Stimulated activated naive CD4-positive, alpha-beta T cell (primary cell): ENCODE measurements around the gene CDADC1.
"Not testable (repeated sequence)": the region's sequence is repeated elsewhere in the genome, so short reads cannot be mapped to it uniquely, and the experiment has no call there.

Experiments
- DNase-seq, 6 experiments: peaks; one replicate each; lab custom pipeline; 2025; lab: John Stamatoyannopoulos, UW

CDADC1 gene

DNA sequence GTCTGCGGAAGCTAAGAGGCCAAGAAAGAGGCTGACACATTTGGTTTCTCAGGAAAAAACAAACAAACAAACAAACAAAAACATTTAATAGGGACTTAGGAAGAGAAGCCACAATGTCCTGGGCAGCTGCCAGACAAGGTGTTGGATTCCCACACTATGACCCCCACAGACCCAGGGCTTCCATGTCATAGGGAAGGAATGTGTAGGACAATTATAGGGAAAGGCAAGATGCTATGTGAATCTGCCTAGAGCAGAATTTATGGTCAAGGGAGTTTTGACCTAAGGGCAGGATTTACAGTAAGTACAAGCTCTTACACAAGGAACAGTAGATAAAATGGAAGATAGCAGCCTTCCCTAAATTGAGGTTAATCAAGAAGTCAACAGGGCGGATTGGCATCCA, 9.1 kb upstream of the CDADC1 start:
- no peak for DNase-seq

DNA sequence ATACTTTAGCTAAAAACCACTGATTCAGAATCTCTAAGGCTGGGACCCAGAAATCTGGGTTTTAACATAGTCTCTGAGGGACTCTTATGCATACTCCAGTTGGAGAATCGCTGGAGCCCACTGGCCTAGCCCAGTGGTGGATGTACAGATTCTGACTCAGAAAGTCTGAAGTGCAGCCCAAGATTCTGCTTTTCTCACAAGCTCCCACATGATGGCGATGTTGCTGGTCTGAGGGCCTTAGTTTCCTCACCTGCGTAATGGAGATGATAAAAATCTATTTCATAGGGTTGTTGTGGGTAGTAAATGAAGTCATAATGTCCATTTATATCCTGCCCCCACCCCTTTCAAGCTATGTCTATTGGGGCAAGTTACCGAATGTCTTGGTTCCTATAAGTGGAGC, 7.7 kb upstream of the CDADC1 start:
- DNase-seq = peak in 3 of 6 experiments; percentile 2 to 31 (median 24)

DNA sequence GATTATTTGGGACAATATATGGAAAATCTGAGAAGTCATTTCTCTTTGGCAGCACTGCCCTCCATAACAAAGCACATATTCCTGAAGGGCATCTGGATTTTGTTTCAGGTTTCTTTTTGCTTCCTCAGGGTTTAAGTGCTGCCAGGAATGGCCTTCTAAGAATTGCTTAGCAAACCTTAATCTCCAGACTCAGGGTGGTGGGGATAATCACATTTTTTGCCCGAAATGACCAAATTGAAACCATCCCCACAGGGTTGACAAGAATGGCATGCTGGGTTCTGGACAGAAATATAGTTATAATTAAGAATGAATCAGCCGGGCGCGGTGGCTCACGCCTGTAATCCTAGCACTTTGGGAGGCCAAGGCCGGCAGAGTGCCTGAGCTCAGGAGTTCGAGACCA, 6.4 kb upstream of the CDADC1 start:
- no peak for DNase-seq

DNA sequence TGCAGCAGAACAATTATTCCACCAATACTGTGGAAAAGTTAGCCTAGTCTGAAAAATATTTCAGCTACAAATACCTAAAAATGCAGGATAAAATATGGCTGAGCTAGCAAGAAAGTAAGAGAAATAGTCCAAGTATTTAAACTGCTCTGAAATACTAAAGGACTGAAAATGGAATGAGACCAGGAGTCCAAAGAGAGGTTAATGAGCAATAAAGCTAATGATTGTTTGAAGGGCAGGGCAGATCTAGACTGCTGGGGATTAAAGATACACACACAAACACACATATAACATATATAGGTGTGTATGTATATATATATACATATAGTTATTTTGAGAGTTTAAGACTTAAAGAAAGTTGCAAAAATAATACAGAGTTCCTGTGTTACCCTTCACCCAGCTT, 2.6 kb upstream of the CDADC1 start:
- no peak for DNase-seq

DNA sequence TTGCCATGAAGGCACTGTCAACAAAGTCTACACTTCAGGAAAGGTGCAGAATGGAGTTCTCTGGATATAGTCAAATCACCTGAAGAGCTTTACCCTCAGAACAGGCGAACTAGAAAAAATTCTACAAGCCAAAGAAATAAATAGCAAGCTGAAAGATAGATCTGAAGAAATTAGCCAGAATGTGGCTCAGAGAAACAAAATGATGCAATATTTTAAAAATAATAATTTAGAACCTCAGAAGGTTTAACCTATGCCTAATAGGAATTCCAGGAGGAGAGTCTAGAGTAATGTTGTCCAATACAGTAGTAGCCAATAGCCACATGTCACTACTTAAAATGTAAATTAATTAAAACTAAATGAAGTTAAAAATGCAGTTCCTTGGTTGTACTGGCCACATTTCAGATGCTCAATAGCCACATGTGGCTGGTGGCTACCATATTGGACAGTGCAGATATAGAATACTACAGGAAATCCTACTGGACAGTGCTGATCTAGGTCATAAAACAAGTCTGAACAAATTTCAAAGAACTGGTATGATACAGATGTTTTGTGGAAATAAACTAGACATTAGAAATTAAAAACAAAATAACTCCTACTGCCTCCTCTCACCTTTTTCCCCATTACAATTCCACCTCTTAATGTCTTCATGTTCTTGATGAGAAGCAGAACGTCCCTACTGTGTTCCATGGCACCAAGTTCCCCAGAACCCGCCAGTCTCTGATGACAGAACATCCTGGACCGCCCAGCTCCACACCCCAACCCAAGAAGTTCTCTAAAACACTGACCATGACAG, 679 bp upstream of the CDADC1 start:
- DNase-seq = no peak

DNA sequence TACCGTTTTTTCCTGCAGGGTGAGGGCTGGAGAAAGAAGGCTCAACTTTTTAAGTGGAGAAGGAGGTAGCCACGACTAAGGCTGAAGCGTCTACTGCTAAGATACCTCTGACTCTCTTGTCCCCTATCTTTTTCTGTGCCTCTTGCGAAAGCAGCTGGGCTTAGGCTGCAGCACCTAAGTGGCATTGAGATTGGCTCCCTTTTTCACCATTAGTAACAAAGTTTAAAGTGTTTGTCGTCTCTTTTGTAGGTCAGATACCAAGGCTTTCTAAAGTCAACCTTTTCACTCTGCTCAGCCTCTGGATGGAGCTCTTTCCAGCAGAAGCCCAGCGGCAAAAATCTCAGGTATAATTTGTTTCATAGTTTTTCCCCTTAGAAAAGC, 887 bp downstream of the CDADC1 start:
- peak in 2 of 6 experiments; percentile 21 to 43 for DNase-seq

DNA sequence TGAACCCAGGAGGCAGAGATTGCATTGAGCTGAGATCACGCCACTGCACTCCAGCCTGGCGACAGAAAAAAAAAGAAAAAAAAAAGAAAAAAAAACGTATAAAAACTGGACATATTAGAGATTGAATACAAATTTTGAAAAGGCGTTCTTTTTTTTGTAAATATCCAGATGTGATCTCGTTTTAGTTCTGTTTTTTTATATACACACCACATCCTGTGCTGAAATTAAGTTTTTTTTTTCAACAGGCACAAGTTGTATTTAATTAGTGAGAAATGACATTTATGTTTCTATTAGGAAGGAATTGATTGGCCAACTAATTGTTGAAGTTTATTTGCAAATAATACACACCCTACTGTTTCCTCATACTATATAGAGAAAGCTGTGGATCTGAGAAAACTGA, 3.6 kb downstream of the CDADC1 start:
- DNase-seq = no peak

DNA sequence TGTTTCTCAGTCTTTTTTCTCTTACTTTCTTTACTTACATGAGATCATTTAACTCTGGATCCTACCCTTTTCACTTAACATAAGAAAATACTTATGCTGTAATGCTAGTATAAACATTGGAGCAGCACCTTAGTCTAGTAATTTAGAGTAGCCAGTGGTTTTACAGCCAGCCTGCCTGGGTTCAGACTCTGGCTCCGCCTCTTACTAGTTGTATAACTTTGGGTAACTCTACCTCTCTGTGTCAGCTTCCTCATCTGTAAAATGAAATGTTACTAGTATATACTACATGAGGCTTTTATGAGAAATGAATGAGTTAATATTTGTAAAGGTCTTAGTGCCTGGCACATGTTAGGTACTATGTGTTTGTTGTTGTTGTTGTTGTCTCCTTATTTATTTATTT, 5.6 kb downstream of the CDADC1 start:
- no peak for DNase-seq

DNA sequence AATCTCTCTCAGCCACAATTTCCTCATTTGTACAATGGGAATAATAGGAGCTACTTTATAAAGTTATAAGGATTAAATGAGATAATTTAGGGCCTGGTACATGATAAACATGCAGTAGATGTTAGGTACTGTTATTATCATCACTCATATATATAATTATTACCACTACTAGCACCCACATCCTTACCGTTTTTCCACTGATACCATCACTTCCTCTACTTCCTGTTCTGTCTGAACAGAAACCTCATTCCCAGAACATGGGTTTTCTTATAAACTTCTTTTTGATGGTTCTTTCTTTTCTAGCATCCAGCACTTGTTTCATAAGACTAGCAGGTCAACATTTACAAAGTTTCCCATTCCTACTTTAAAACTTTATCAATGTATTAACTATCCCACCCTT, 6.3 kb downstream of the CDADC1 start:
- no peak for DNase-seq

DNA sequence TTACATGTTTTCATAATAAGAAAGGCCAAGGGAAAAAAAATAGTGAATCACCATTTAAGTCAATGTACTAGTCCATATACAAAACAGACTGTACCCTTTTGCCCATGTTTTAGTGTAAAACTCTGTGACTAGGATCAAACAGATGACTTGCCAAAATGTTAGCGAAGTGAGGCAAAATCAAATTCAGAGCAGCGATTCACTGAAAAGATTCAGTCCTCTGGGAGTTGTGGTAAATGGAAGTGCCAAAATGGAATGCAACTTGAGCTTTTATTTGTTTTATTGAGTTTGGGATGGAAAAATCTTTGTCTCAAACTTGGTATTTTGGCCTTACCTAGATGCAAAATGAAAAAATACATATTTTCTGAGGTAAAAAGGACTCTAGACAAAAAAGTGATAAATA, 9.1 kb downstream of the CDADC1 start:
- no peak for DNase-seq

DNA sequence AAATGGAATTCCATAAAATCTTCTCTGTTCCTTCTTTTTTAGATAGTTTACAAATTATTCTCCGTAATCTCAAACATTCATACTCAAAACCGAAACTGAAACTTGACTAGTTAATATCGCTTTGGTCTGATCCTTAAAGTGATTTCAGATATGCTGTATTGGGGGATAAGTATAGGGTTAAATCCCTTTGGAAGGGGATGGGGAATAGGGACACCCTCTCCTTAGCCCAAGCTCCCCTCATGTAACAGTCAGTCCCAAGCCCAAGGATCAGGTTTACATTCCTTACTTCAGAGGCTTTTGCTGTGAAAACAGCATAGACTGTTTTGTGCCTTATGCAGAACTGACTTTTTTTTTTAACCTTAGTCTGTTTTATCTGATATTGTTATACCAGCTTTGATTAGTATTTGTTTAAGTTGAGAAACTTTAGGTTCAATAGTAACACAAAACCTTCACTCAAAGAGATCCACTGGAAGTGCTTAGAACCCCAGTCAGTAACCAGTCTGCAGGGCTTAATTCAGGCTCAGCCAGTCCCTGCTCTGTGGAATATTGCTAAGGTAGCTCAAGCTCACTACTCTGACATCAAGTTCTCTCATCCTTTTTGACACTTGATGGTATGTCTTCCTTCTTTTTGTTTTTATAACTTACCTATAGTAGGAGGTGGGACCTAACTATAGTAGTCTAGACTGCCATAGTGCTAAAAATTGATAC, 10.5 kb downstream of the CDADC1 start:
- DNase-seq = peak in 1 of 6 experiments; percentile 40

DNA sequence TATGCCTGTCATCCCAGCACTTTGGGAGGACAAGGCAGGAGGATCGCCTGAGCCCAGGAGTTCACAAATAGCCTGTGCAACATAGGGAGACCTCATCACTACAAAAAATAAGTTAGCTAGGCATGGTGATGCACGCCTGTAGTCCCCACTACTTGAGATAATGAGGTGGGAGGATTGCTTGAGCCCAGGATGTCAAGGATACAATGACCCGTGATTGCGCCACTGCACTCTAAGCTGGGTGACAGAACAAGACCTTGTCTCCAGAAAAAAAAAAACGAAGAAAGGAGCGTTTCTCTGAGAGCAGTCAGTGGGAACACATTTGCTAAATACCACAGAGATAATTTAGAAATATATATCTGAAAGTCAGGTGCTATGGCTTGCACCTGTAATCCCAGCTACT, 11.9 kb downstream of the CDADC1 start:
- no peak for DNase-seq

DNA sequence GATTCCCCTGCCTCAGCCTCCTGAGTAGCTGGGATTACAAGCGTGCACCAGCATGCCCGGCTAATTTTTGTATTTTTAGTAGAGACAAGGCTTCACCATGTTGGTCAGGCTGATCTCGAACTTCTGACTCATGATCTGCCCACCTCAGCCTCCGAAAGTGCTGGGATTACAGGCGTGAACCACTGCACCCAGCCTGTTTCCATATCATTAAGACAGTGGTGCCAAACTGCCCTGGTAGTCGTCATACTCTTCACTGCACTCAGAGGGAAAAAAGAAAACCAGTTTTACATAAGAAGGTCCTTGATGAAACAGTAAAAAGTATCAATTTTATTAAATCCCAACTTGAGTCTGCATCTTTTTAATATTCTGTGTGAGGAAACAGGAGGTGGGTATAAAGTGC, 14.9 kb downstream of the CDADC1 start:
- DNase-seq = no peak

DNA sequence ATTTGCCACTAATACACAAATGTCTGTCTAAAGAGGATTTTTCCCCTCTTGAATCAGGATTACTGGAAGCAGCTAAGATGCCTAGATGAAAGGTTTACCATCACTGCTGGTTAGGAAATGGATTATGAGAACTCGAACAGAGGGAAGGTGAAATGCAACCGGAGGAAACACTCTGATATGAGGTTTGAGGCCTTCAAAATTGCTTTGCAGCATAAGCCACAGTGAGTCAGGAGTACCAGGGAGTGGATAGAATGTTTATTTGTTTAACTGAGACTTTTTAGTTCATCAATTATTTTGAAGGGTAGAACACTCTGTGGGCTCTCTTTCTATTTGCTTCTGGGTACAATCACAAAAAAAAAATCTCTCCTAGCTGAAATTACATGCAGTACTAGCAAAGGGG, 18.1 kb downstream of the CDADC1 start:
- DNase-seq = no peak

DNA sequence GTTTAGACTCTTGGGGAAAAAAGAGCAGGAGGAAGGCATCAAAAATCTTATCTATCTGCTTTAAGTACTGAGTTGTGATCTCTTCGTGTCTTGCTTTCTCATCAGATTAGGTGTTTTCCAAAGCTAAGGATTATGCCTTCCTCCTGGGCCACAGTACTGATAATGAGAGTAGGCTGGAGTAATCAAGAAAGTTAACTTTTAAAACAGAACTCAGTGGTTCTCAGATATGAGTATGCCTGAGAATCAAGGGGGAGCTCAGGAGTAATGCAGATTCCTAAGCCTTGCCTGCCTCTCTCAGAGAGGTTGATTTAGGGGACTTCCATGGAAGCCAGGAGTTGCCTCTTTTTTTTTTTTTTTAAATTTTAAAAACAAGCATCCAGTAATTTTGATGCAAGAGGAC, 23.5 kb downstream of the CDADC1 start:
- no peak for DNase-seq

DNA sequence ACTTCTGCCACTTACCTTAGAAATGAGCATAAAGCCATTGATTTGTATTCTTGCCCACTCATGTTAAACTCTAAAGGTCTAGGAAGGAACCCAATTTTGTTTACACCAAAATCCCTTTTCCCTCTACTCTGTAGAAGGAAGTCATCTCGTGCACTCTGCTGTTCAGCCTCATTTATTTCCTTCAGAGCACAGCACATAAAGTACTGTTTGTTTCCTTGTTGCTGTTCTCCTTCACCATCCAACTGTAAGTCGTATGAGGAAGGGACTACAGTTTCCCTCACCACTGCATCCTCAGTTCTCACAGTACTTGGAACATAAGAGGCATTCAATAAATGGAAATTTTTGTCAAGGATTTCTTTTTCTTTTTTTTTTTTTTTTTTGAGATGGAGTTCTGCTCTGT, 24.6 kb downstream of the CDADC1 start:
- no peak for DNase-seq

DNA sequence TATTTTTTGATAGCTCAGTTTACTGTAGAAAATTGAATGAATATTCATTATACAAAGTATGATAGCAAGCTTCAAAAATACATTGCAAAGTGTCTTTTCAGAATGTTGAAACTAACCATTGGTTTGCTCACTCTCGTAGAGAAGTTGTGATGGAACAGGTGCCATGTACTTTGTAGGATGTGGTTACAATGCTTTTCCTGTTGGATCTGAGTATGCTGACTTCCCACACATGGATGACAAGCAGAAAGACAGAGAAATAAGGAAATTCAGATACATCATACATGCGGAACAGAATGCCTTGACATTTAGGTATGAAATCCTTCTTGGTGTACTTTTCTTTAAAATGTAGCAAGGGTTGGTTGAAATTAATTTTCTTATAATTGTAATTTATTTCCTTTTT, 30.5 kb downstream of the CDADC1 start:
- DNase-seq = no peak

DNA sequence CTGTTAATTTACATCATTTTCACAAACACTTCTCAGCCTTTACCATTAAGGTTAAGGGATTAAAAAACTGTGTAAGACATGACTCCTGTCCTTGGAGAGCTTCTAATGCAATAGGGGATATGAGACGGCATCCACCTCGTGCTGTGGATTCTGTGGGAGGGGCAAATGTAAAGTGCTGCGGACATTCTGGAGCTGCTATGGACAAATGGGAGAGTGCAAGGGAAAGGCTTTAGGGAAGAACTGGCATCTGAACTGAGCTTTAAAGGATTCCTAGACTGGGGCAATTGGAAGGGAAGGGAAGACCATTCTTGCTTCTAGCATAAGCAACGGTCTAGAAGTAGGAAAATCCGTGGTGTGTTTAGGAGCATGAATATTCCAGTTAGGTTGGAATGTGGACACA, 31.4 kb downstream of the CDADC1 start:
- DNase-seq = no peak

DNA sequence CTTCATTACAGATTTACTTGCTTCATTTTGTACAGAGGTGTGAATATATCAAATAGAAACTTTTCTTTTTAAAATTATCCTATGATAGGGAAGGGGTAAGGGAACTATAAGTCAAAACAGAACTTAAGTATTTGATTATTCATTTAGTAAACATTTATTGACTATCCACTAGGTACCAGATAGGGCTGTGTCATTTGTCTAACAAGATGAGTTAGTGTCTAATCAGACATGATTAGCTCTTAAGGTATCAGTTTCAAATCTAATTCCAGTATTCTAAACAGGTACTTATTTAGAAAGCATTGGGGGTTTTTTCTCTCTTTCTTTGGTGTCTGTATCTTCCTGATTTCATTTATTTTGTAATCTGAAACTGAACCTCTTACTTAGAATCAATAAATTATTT, 32.2 kb downstream of the CDADC1 start:
- no peak for DNase-seq

DNA sequence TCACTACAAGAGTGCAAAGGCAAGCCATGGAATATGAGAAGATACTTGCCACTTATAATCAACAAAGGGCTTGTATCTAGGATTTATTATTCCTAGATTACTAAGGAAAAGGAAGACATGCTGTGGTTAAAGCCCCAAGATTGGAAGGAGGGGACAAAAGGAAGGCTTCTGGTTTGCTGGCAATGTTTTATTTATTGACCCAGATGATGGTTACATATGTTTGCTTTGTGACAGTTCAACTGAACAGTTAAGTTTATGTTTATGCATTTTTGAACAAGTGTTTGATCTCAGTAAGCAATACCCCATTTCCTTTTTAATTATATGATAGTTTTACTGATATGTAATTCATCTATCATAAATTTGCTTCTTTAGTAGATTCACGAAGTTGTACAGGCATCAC, 40.3 kb downstream of the CDADC1 start:
- DNase-seq = no peak

DNA sequence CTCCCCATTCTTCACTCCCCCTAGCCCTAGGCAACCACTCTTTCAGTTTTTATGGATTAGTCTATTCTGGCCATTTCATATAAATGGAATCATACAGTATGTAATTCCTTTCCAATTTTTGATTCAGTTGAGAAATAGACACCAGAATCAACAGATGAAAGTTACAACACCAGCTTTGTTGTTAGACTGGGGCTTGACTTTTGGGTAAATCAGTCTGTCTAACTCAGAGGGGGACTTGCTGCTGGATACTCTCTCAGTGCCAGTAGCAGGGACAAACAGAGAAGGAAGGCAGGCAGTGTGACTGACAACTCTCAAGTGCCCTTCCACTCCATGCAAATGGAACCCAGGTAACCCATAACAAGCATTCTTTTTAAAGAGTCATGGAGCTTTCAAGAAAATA, 40.7 kb downstream of the CDADC1 start:
- no peak for DNase-seq

DNA sequence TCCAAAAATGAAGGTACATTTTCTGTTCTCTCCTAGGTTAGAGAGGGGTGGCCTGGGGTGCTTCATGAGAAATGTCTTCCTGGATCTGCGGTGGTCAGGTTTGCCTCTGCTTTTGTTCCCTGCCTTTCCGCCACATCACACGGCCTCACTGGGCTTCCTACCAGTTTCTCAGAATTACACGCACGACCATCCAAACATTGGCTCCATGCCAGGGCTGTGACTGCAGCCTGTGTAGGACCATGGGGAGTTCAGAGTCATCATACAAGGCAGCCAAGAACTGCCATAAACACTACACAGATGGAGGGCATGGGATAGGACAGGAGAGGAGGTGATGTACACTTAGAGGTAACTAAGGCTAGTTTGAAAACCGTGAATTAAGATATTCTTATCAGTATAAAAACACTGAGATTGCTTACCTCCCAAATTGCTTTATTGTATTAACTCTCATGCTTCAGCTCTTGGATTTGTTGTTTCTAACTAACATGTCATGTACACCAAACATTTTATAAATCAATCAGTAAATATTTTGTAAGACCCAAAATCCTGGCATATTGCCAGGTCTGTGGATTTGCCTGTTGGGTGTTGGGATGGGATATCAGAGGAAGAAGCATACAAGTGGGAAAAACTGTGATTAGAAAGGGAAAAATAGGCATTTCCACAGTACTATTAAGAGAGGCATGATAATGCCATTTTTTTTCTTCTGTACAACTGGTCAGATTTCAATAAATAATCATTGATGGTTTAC, 45.2 kb downstream of the CDADC1 start:
- DNase-seq = no peak

DNA sequence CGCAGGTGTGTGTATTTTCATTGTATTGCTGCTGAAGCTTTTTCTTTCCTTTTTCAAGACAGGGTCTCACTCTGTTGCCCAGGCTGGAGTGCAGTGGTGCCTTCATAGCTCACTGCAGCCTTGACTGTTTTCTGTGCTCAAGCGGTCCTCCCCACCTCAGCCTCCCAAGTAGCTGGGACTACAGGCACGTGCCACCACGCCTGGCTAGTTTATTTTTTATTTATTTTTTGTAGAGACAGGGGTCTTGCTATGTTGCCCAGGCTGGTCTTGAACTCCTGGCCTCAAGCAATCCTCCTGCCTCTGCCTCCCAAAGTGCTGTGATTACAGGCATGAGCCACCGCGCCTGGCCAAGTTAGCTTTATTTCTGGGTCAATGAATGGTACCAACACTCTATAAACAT, 47.0 kb downstream of the CDADC1 start:
- not testable (repeated sequence) for DNase-seq
